A549 (cell line): Measurements from ENCODE around the gene GLIS1. TPM values are rescaled to one million over a fixed set of nuclear protein-coding genes. Genes with fewer than 3 reads are reported as not detected.
A peak's percentile ranks its signal among the peaks of the same experiment; 100 is the strongest.

Source experiments
- ATAC-seq, 2 experiments: fragments of 200-7000 bp in 1 of 2; fragments of >200 bp in 1 of 2; cut with Nextera tagmentation in 1 of 2; cut with Tn5 transposase in 1 of 2; 3 replicates each; pipeline versions ENCODE4 v1.8.0 to v1.9.1; 2018 to 2020; ENCODE audit warnings: mild to moderate bottlenecking in 1 of 2, moderate library complexity in 1 of 2
- CTCF ChIA-PET: fragments of 300-600 bp; sonication (Branson Sonifier 250); formaldehyde crosslinking; extraction: SDS; loops from one replicate; lab custom pipeline; 2021; ENCODE audit warnings: antibody characterized with exemption, inconsistent platforms; lab: Yijun Ruan, JAX
- POLR2A ChIA-PET: fragments of 350-600 bp; formaldehyde crosslinking; extraction: SDS; loops from one replicate; lab custom pipeline; 2021; ENCODE audit warnings: antibody characterized with exemption, inconsistent platforms; lab: Yijun Ruan, JAX
- DNase-seq, 2 experiments: peaks; one replicate each; pipeline versions ENCODE4 v3.0.0 to v3.0.0-alpha.2; 2011 to 2016; ENCODE audit warnings: low read depth in 1 of 2, low spot score in 1 of 2
- FAIRE-seq: peaks from 2 replicates; lab custom pipeline; 2011; peaks lifted over from hg19 to GRCh38; lab: Jason Lieb, UNC
- H3K27ac ChIP-seq, 2 experiments: fragments of >200 bp; sonication (Bioruptor Twin); formaldehyde crosslinking; 3 replicates each; pipeline ENCODE4 v1.5.1; 2016 to 2017
- H3K4me1 ChIP-seq: fragments of >200 bp; sonication (Bioruptor Twin); formaldehyde crosslinking; 3 replicates; pipeline ENCODE4 v1.6.1; 2016
- H3K4me2 ChIP-seq: fragments of >200 bp; sonication (Bioruptor Twin); formaldehyde crosslinking; 3 replicates; pipeline ENCODE4 v1.6.1; 2016
- H3K4me3 ChIP-seq: fragments of >200 bp; sonication (Bioruptor Twin); formaldehyde crosslinking; 3 replicates; pipeline ENCODE4 v1.5.1; 2016
- H3K9me3 ChIP-seq: fragments of >200 bp; sonication (Bioruptor Twin); formaldehyde crosslinking; 3 replicates; pipeline ENCODE4 v1.6.1; 2016
- BHLHE40 ChIP-seq: IDR thresholded peaks from 2 replicates; pipeline ENCODE4 v1.6.1; 2012; ENCODE audit warnings: low read depth, low read length, inconsistent platforms
- CBX8 ChIP-seq: fragments of 200-600 bp; sonication (generic); IDR thresholded peaks from 2 replicates; pipeline ENCODE4 v1.6.1; 2016
- EHF ChIP-seq: fragments of 250-450 bp; sonication (Bioruptor Pico); IDR thresholded peaks from 2 replicates; pipeline ENCODE4 v1.5.0; 2020; ENCODE audit warnings: mild to moderate bottlenecking
- EHMT2 ChIP-seq: fragments of 200-600 bp; sonication (generic); IDR thresholded peaks from 2 replicates; pipeline ENCODE4 v1.6.1; 2016; ENCODE audit warnings: antibody characterized with exemption, low read depth, mild to moderate bottlenecking, moderate library complexity
- ELK1 ChIP-seq: fragments of 150-350 bp; IDR thresholded peaks from 2 replicates; pipeline ENCODE4 v1.6.1; 2014; ENCODE audit warnings: low read depth, mild to moderate bottlenecking, low read length
- EP300 ChIP-seq, 2 experiments: fragments of >200 bp; sonication (Bioruptor Twin); formaldehyde crosslinking; IDR thresholded peaks; 2 replicates in 1 of 2; 3 replicates in 1 of 2; pipeline ENCODE4 v1.6.1; 2016 to 2017
- FOSB ChIP-seq: fragments of 250-450 bp; sonication (Bioruptor Pico); IDR thresholded peaks from 2 replicates; pipeline ENCODE4 v1.5.0; 2020; ENCODE audit warnings: mild to moderate bottlenecking, moderate library complexity
- FOXS1 ChIP-seq: fragments of 250-450 bp; sonication (Bioruptor Pico); IDR thresholded peaks from 2 replicates; pipeline ENCODE4 v1.5.0; 2020; ENCODE audit warnings: mild to moderate bottlenecking, moderate library complexity
- GATA3 ChIP-seq: IDR thresholded peaks from 2 replicates; pipeline ENCODE4 v1.6.1; 2012; ENCODE audit warnings: borderline replicate concordance
- HDAC2 ChIP-seq: fragments of 200-600 bp; sonication (generic); IDR thresholded peaks from 2 replicates; pipeline ENCODE4 v1.6.1; 2016
- HOXA7 ChIP-seq: fragments of 250-450 bp; sonication (Bioruptor Pico); IDR thresholded peaks from 2 replicates; pipeline ENCODE4 v1.5.0; 2020; ENCODE audit warnings: mild to moderate bottlenecking, moderate library complexity
- JUN ChIP-seq, 2 experiments: fragments of >200 bp; sonication (Bioruptor Twin); formaldehyde crosslinking; IDR thresholded peaks; 2 replicates in 1 of 2; 3 replicates in 1 of 2; pipeline ENCODE4 v1.6.1; 2016 to 2017
- JUNB ChIP-seq: fragments of >200 bp; sonication (Bioruptor Twin); formaldehyde crosslinking; IDR thresholded peaks from 2 replicates; pipeline ENCODE4 v1.6.1; 2016
- MAX ChIP-seq: IDR thresholded peaks from 2 replicates; pipeline ENCODE4 v1.6.1; 2012
- MAZ ChIP-seq: fragments of 150-350 bp; IDR thresholded peaks from 2 replicates; pipeline ENCODE4 v1.6.1; 2014; ENCODE audit warnings: antibody characterized with exemption, low read depth, low read length, borderline replicate concordance
- MYC ChIP-seq: IDR thresholded peaks from 2 replicates; pipeline ENCODE4 v1.6.1; 2012; ENCODE audit warnings: mild to moderate bottlenecking, inconsistent platforms, low read length, improper control_type of control experiment, borderline replicate concordance
- NPAS2 ChIP-seq: fragments of 250-450 bp; sonication (Bioruptor Pico); IDR thresholded peaks from 2 replicates; pipeline ENCODE4 v1.8.0; 2022; ENCODE audit warnings: mild to moderate bottlenecking, moderate library complexity, borderline replicate concordance
- POLR2A ChIP-seq: IDR thresholded peaks from 2 replicates; pipeline ENCODE4 v1.6.1; 2012; ENCODE audit warnings: mild to moderate bottlenecking, low read length
- RAD21 ChIP-seq, 2 experiments: fragments of >200 bp in 1 of 2; sonication (Bioruptor Twin) in 1 of 2; formaldehyde crosslinking in 1 of 2; IDR thresholded peaks in 1 of 2; conservative IDR thresholded peaks in 1 of 2; 2 replicates in 1 of 2; 3 replicates in 1 of 2; pipeline ENCODE4 v1.6.1; 2012 to 2018; ENCODE audit warnings: inconsistent platforms in 1 of 2
- REST ChIP-seq: fragments of 200-600 bp; sonication (generic); IDR thresholded peaks from 2 replicates; pipeline ENCODE4 v1.6.1; 2016; ENCODE audit warnings: antibody characterized with exemption, mild to moderate bottlenecking, moderate library complexity
- RFX5 ChIP-seq: fragments of 450-650 bp; IDR thresholded peaks from 2 replicates; pipeline ENCODE4 v1.7.1; 2014; ENCODE audit warnings: antibody characterized with exemption, mild to moderate bottlenecking, moderate library complexity
- RNF2 ChIP-seq: fragments of 200-600 bp; sonication (generic); IDR thresholded peaks from 2 replicates; pipeline ENCODE4 v1.6.1; 2016; ENCODE audit warnings: low read depth, mild to moderate bottlenecking, antibody characterized with exemption, moderate library complexity, borderline replicate concordance
- TP53 ChIP-seq: fragments of 250-450 bp; sonication (Bioruptor Pico); IDR thresholded peaks from 2 replicates; pipeline ENCODE4 v1.5.0; 2021; ENCODE audit warnings: mild to moderate bottlenecking, moderate library complexity
- ZFP36 ChIP-seq: fragments of 450-650 bp; IDR thresholded peaks from 2 replicates; pipeline ENCODE4 v1.6.1; 2014; ENCODE audit warnings: borderline replicate concordance; ENCODE audit not compliant: partially characterized antibody
- WGBS: methylation state at CpG from one replicate; pipeline ENCODE4 v1.1.6; 2017; ENCODE audit errors: missing lambda C conversion rate; 5-methylcytosine and 5-hydroxymethylcytosine counted together
- polyA plus RNA-seq, 4 experiments: library from polyadenylated mRNA; depleted of rRNA in 3 of 4; stranded (reverse); fragments of >200 nt; fragmentation: RNase III in 1 of 4; extraction: RNeasy Plus Mini Kit Qiagen cat#74134 plus additional on column Dnase treatment in 1 of 4; gene quantifications; 2 replicates in 3 of 4; 3 replicates in 1 of 4; pipeline ENCODE4 v1.2.3, GENCODE V29; 2011 to 2017
- TF ChIP-seq, protein P1 (sequence below): fragments of 250-450 bp; sonication (Bioruptor Pico); IDR thresholded peaks from 2 replicates; pipeline ENCODE4 v1.5.0; 2020; ENCODE audit warnings: low read depth, mild to moderate bottlenecking, moderate library complexity

GLIS1 gene
- polyA plus RNA-seq, 2 of the 4 experiments (the other 2 are of a cell fraction) = 0.04 TPM; not detected in 1

DNA sequence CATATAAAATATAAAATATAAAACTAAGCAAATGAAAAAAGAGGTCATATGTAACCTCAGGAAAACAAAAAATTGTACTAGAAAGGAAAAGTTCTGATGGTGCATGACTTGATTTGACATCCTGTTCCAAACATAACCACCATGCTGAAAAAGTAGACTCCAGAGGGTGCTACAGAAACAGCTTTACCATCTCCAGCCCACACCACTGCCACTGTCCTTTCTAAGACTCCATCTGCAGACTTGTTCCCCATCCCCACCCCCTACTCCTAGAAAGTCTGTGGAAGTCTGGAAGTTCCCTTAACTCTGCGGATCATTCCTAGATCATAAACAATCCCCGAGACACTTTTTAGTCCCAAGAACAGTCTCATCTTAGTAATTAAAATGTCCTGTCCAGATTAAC is 20.5 kb downstream of the GLIS1 start:
- no peaks in the 10 kb centered on the region for H3K4me1 ChIP-seq
- POLR2A ChIA-PET = no interaction called here

DNA sequence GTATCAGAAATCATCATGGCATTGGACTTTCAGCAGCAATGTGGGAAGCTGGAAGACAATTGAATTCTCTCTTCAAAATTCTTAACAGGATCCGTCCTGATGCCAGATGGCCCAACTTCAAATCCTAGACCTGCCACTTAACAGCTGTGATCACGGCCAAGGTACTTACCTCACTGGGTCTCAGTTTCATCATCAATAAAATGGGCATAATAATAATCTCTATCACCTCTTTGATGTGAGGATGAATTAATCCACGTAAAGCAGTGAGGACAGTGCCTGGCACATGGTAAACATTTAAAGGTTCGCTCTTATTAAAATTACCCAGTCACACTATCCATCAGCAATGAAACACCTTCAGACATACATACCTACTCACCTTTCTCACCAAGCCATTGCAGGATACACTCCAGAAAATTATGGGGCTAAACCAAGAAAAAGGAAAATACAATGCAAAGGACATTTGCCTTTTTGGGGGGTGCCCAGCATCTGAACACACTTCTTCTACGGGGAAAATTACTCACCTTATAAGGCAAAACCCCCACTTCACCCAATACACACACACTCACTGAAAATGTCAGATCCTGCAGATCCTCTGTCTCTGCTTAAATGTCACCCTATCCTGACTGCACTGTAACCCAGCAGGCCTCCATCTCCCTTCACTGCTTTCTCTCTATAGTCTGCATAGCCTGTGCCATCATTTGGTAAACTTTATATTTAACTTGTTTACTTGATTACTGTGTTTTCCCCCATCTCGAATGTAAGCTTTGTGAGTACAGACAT is 21.7 kb downstream of the GLIS1 start:
- FAIRE-seq (no peak), DNase-seq (no peak), ATAC-seq (no peak)
- 33% methylated on average over 6 of the region's 6 CpGs for WGBS
- POLR2A ChIA-PET = no interaction called here
- no peak overlapping the region for H3K27ac ChIP-seq
- no peaks in the 10 kb centered on the region for H3K9me3 ChIP-seq
- H3K4me1 ChIP-seq = no peaks in the 10 kb centered on the region
- TF ChIP-seq GATA3 (no peak), JUN (IDR thresholded peaks at IDR 0.05) (no peak), FOSB (CRISPR knock-in tag) (no peak), BHLHE40 (no peak), EHMT2 (no peak), ZFP36 (no peak), RFX5 (no peak), RNF2 (no peak), MAX (no peak), POLR2A (no peak), TP53 (no peak), RAD21 (conservative IDR thresholded peaks at IDR 0.05 in 1 of 2, IDR thresholded peaks at IDR 0.05 in 1 of 2) (no peak), HDAC2 (no peak)
- TF ChIP-seq, protein P1, sequence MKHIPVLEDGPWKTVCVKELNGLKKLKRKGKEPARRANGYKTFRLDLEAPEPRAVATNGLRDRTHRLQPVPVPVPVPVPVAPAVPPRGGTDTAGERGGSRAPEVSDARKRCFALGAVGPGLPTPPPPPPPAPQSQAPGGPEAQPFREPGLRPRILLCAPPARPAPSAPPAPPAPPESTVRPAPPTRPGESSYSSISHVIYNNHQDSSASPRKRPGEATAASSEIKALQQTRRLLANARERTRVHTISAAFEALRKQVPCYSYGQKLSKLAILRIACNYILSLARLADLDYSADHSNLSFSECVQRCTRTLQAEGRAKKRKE (CRISPR knock-in tag) = no peak
- no peak overlapping the region for H3K4me3 ChIP-seq
- no peak overlapping the region for H3K4me2 ChIP-seq
- CTCF ChIA-PET = interaction anchor here (1.3 to 1.4 kb wide), 2 partner anchors 10 to 46 kb away, joined by 3 read pairs; no protein-coding TSS in a partner anchor

More for the DNA sequence above, 20.5 kb downstream of the GLIS1 start:
- Histone ChIP-seq H3K9me3 (no peaks in the 10 kb centered on the region), H3K4me3 (no peak overlapping the region), H3K4me2 (no peak overlapping the region), H3K27ac (no peak overlapping the region)
- FAIRE-seq (no peak), DNase-seq (no peak), ATAC-seq (peak in 1 of 2 experiments; percentile 46; a peak in 2 of 6 replicates)
- WGBS = 11% methylated on average over 2 of the region's 2 CpGs
- CTCF ChIA-PET = no interaction called here
- TF ChIP-seq JUNB (no peak), RNF2 (no peak), ZFP36 (no peak), HDAC2 (no peak), NPAS2 (CRISPR knock-in tag) (no peak), ELK1 (no peak)

DNA sequence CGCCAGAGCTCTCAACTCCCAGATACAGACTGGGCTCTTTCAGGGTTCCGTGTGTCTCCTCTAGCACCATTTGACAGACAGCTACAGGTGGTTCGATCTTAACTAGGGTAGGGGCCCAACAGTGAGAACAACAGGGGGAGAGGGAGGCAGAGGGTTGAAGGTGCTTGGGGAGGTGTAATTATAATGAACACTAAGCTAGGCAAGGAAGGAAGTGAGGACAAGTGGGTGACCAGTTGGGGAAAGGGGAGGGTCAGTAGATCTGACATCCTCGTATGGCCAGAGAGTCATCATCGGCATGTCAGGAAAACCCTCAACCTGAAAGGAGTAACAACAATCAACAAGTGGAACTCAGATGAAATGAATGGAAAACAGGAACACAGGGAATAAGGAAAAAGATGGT is 22.8 kb downstream of the GLIS1 start:
- WGBS = 75% methylated on average over 5 of the region's 5 CpGs
- H3K4me2 ChIP-seq = no peak overlapping the region
- no peak overlapping the region for H3K27ac ChIP-seq
- POLR2A ChIA-PET = no interaction called here
- no peak for TF ChIP-seq EP300 (IDR thresholded peaks at IDR 0.05)
- no peak for TF ChIP-seq CBX8
- no peak for TF ChIP-seq RAD21 (conservative IDR thresholded peaks at IDR 0.05 in 1 of 2, IDR thresholded peaks at IDR 0.05 in 1 of 2)
- no peak for TF ChIP-seq MYC
- TF ChIP-seq FOXS1 (CRISPR knock-in tag) = no peak
- no peak for TF ChIP-seq EHF (CRISPR knock-in tag)
- TF ChIP-seq HOXA7 (CRISPR knock-in tag) = no peak
- no peak for TF ChIP-seq JUN (IDR thresholded peaks at IDR 0.05)
- TF ChIP-seq MAZ = no peak
- TF ChIP-seq HDAC2 = no peak
- no peak for TF ChIP-seq REST
- CTCF ChIA-PET = interaction anchor here (0.7 to 1.4 kb wide), 4 partner anchors 11 to 47 kb away, joined by 3 read pairs; no protein-coding TSS in a partner anchor
- no peak overlapping the region for H3K4me3 ChIP-seq
- ATAC-seq (no peak), FAIRE-seq (no peak), DNase-seq (no peak)
- no peaks in the 10 kb centered on the region for H3K4me1 ChIP-seq
- H3K9me3 ChIP-seq = no peaks in the 10 kb centered on the region
